ENCODE measurements around the gene FAM83F.
"Not testable (repeated sequence)": the region's sequence is repeated elsewhere in the genome, so short reads cannot be mapped to it uniquely, and the experiment has no call there.

The FAM83F gene

DNA sequence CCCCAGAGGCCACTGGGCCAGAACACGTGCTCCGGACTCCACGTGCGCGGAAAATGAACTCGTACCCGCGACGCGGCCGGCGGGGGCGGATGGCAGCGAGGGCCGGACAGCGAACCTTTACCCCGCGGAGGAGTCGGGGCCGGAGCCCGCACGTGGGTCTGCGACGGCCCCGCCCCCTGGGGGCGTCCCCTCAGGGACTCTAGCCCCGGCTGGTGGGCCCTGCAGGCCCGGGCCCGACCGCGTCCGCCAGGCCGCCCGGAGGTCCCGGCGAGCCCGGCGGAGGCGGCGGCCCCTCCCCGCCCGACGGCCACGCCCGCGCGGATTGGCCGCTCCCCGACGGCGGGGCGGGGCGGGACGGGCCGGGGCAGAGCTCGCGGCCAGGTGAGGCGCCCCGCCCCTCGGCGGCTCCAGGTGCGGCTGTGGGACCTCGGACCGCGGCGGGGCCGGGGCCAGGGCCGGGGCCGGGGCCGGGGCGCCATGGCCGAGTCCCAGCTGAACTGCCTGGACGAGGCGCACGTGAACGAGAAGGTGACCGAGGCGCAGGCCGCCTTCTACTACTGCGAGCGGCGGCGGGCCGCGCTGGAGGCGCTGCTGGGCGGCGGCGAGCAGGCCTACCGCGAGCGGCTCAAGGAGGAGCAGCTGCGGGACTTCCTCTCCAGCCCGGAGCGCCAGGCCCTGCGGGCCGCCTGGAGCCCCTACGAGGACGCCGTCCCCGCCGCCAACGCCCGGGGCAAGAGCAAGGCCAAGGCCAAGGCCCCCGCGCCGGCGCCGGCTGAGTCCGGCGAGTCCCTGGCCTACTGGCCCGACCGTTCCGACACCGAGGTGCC lies at the start of gene FAM83F:
Gene FAM83F (plus strand): TSS at position 389 of the 827 bp plus-strand sequence. CDS start 89 bp downstream, at position 478.
- no peak for DNase-seq (ENCODE audit: low spot score)

DNA sequence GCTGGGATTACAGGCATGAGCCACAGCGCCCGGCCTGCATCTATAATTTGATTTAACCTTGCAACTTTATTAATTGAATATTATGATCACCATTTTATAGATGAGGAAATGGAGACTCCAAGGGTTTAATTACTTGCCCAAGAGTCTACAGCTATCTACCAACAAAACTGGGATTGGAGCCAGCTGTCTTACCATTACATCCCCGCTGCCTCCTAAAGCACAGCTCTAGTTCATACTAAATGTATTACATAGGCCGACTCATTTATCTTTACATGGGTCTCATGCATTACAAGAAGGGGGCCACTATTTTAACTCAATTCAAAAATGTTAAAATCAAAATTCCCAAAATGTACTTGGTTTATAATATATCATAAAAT lies 48.6 kb upstream of the FAM83F start:
- DNase-seq (ENCODE audit: low spot score), result no peak

DNA sequence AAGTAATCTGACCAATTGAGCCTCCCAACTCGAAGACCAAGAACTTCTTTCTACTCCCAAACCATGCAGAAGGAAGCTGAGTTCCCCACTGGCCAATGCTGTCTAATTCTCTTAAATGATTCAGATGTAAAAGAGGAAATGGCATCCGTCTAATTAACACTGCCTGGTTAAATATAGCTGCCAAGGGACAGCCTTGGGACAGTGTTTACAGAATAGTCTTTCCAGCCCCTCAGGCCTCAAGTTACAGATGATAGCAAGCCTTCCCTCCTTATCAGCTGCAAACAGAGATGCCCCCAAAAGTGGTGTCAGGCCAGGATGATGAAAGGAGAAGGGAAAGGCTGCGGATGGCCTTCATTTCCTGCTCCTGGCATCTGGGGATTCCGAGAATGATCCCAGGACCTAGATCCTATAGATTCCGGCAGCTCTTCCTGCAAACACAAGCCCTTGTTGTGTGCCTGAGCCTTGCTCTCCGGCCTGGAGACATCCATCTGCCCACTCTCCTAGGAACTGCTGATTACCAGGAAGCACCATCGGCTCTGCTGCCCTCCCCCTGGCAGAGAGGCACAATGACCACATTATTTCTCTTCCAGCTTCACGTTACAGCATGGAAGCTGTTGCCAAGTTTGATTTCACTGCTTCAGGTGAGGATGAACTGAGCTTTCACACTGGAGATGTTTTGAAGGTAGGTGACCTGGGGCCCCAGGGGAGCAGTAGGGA lies 48.1 kb upstream of the FAM83F start:
- peak; percentile 18 for DNase-seq (ENCODE audit: low spot score)

DNA sequence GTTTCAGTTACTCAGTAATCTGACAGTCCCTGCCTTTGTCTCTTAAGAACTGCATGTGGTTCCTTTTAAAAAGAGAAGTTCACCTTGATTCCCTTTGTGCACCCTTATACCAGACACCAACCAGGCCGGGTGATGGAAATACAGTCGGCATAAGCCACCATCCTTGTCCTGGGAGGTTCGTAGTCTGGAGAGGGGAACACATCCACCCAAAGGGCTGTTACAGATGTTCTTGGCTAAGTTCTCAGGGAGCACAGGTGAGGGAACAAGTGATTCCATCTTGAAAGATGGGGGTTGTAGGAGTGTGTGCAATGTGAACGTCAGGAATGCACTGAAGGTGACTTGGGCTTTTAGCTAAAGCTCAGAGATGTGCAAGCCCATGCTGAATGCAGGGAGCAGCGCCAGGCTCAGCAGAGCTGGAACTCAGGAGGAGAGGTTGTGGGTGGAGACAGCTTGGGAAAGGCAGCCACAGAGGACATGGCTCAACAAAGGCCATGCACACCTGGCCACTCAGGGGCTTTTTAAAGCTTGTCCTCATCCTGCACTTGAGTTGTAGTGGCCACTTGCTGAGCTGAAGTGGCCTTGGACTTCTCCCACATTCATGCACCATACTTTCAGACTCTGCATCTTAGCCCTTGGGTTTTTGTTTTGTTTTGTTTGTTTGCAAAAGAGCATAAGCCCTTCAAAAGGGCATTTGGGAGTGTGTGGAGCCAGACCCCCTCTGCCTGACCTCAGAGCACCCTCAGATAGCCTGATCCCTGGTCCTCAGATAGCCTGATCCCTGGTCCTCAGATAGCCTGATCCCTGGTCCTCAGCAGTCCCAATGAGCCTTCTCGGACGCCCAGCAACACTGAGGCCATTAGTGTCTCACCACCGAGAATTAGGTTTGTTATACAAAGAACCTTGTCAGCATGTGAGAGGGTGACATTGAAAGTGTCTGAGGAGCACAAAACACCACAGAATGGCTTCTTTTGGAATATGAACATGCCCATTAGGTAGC lies 47.2 kb upstream of the FAM83F start:
- no peak for DNase-seq (ENCODE audit: low spot score)

DNA sequence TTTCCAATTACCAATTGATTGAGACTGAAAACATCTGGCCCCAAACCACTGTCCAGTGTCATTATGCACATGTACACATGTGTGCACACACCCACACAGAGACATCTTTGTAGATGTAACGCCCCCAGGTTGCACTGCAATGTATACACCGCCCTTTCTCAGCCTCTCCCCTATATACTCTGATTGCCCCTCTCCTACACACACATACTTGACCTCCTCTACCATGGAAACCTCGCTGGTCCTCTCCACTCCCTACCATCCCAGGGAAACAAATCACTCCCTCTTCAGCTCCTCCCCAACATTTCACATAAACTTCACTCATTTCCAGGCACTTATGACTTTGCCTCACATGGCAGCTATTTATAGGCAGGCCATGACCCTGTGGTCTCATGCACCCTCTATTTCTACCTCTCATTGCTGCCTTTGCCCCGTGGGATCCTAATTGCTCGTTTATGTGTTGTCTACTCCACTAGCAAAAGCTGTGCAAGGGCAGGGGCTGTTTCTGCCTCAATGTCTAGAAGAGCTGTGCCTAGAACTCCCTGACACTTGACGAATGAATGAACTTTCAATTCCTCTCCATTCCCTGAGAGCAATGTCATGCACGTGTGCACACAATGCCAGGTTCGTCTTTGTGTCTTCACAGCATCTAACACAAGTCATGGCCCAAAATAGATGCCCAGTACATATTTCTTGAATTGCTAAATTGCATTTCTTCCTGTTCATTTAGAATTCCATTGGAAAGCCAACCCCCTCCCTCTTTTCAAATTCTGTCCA lies 44.6 kb upstream of the FAM83F start:
- no peak for DNase-seq (ENCODE audit: low spot score)

DNA sequence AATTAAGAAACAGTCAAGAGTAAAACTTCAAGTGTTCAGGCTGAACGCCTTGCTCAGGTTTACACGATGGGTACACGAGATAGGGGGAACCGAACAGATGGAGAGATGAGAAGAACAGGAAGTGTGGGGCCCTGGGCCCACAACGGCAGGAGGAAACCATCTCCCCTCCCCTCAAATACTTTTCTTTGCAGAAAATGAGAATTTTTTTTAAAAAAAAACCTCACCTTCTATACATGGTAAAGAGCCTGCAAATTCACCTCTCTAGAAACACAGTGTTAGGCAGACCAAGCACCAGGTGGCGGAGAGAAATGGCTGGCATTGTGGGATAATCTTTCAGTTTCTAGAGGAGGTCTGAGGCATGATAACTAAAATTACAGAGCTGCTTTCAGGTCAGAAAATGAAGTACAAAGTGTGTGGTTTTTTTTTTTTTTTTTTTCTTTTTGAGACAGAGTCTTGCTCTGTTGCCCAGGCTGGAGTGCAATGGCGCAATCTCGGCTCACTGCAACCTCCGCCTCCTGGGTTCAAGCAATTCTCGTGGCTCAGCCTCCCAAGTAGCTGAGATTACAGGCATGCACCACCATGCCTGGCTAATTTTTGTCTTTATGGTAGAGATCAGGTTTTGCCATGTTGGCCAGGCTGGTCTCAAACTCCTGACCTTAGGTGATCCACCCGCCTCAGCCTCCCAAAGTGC lies 43.0 kb upstream of the FAM83F start:
- DNase-seq (ENCODE audit: low spot score), result not testable (repeated sequence)

DNA sequence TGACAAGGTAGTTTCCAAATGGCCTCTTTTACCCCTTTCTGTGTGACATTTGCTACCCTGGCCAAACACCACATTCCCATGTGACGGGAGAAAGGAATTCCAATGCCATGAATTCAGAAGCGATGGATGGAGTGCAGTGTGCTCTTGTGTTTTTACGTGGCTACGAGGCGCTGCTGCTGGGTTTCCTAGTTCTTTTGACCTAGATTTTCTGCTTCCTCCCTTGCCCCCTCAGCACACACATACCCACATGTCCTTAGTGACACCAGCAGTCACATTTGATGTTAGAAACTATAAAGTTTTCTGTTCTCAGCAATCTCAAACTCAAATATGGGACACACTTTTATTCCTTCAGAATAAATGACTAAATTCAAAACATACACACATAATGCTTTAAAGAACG lies 42.4 kb upstream of the FAM83F start:
- DNase-seq (ENCODE audit: low spot score), result no peak

DNA sequence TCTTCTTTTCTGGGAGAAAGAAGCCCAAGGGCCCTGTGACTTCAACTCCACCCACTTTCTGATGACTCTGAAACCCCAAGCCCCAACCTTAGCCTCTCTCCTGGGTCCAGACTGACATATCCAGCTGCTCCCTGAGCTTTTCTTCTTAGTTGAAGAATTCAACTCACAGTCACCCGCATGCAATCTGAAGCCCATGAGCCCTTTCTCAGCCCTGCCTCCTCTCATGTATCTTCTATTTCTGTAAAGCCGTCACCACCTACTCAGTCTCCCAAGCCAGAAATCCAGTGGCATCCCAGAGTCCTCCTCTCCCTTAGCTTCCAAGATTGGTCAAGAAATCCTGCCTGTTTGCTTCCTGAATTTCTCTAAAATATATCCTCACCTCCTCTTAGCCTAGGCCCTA lies 41.7 kb upstream of the FAM83F start:
- DNase-seq (ENCODE audit: low spot score), result no peak

DNA sequence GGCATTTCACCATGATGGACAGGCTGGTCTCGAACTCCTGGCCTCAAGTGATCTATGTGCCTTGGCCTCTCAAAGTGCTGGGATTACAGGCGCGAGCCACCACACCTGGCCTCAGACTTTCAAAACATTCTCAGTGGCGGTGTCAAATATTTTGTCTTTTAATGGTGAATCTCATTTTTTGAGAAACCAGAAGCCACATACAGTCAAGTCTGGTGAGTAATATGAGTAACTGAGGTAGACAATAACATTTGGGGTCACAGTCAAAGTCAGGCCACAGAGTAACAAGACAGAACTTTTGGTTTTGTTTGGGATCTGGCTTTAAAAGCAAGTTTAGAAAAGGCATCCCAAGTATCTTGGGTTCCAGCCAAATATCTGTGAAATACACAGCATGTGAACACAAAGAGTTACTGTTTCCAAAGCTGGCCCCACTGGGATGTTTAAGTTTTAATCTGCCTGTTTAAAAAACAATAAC lies 40.1 kb upstream of the FAM83F start:
- DNase-seq (ENCODE audit: low spot score), result no peak

DNA sequence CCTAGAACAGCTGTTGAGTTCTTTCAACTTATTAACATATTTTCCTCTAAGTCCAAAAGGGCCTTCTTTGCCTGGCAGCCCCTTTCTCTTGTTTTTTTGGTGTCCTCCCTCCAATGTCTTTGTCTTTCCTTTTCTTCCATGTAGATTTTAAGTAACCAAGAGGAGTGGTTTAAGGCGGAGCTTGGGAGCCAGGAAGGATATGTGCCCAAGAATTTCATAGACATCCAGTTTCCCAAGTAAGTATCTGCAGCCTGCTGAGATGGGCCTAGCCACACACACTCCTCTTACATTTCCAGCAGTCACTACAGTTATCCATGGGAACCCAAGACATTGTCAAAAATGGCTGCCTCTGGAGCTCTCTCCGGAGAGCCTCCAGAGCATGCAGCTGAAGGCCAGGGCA lies 39.1 kb upstream of the FAM83F start:
- no peak for DNase-seq (ENCODE audit: low spot score)

DNA sequence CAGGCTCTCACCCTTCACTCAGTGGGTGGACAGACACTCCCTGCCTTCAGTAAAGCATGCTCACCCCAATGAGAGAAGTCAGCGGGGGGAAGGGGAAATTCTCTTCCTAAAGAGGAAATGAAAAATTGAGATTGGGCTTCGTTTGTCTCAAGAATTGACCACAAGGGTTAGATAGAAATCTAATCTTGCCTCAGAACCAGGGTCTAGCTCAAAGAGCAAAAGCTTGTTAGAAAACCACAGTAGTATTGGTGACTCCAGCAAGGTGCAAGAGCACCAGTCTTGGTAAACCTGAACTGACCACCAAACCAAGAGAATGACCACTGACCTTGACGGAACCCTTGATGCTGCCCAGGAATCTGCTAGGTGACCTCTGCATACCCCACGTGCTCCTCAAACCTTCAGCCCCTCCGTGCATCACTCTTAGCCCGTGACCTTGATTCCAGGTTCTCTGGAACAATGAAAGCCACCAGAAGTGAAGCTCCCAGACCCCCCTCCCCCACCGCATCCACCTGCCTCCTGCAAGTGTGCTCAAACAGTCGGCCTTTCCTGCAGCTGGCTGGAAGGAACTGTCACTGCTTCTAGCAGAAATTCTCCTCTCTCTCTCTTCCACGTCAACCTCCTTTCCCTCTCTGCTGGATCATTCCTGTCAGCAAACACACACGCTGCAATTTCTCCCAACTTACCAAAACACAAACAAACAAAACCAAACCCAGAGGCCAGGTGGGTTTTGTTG lies 37.7 kb upstream of the FAM83F start:
- no peak for DNase-seq (ENCODE audit: low spot score)

DNA sequence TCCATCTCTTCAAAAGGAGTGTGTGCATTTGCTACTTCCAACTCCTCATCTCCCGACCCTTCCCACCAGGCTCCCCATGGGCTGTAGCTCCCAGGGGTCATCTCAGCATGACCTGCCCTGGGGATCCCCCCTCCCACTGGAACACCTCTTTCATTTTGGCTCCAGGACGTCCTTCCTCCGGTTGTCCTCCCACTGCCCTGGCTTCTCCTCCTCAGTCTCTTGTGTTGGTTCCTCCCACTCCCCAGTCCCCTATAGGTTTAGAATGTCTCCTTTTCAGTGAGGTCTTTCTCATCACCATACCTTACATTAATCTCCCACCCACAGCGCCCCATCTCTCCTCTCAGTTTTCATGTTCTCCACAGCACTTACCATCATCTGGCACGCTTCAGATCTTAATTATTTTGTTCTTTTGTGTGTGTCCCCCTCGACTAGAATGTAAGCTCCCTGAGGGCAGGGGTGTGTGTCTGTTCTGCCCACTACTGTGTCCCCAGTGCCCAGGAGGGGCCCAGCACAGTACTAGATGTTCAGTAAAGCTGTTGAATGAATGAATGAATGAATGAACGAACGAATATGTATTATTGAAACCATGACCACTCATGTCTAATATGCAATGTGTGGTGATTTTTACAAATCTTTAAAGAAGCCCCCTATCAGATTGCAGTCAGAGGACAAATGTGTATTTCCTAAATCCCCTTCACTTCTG lies 36.6 kb upstream of the FAM83F start:
- no peak for DNase-seq (ENCODE audit: low spot score)

DNA sequence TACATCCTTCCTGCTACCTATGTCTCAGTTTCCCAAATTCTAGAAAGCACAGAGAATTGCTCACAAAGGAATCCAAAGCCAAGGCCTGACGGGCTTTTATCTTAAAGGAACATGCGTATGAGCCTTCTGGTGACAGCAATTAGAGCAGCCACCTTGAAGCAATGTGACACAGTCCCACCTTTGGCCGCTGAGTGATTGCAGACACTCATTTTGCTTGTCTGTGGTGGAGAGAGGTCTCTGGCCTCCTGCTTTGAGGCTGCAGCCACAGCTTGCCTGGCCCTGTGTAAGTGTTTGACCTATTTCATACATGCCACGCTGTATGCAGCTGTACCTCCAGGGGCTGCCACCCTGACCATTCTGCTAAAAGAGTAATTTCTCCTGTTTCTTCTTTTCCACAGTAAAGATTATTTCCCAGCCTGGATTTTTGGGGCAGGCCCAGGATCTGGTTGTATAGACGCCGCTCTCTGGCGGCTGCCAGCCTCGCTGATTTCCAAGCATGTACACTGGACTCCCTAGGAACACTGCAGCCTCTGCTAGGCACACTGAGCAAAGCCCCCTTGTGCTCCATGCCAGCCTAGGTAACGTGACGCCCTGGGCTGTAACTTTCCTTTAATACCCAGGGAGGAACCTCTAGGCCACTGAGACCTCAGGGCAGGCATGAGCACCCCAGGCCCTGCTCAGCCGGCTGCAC lies 35.7 kb upstream of the FAM83F start:
- DNase-seq (ENCODE audit: low spot score), result no peak

DNA sequence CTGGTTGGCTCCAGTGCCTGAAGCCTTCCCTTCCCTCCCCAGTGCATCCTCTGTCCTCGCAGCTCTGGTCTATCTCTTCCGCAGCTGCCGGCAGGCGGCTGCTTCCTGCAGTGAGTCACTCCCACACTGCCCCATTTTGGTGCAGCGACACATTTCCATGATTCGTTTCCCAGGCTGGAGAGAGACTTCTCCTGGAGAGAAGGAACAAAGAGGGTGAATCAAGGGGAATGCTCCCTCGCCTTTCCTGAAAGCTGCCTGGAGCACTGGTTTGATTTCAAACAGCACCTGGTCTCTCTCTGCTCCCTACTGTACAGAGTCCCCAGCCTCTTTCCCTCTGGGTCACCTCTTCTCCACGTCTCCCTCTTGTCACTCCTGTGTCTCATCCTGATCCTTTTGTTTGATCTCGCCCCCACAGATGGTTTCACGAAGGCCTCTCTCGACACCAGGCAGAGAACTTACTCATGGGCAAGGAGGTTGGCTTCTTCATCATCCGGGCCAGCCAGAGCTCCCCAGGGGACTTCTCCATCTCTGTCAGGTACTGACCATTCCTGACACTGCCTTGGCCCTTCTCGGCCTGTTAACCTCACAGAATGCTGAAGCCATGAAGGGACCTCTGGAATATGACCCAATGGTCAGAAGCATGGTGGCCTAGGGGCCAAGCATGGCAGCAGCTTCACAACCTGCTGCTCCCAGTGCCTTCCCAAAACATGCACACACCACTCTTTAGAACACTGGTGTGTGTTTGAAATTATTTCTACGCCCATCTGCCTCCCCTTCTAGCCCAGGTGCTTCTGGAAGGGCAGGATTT lies 34.9 kb upstream of the FAM83F start, which contains the start of gene TMA7B:
Gene TMA7B (plus strand): TSS at position 758 of the 808 bp plus-strand sequence. CDS start 3,978 bp downstream, outside the sequence.
- DNase-seq (ENCODE audit: low spot score), result no peak

DNA sequence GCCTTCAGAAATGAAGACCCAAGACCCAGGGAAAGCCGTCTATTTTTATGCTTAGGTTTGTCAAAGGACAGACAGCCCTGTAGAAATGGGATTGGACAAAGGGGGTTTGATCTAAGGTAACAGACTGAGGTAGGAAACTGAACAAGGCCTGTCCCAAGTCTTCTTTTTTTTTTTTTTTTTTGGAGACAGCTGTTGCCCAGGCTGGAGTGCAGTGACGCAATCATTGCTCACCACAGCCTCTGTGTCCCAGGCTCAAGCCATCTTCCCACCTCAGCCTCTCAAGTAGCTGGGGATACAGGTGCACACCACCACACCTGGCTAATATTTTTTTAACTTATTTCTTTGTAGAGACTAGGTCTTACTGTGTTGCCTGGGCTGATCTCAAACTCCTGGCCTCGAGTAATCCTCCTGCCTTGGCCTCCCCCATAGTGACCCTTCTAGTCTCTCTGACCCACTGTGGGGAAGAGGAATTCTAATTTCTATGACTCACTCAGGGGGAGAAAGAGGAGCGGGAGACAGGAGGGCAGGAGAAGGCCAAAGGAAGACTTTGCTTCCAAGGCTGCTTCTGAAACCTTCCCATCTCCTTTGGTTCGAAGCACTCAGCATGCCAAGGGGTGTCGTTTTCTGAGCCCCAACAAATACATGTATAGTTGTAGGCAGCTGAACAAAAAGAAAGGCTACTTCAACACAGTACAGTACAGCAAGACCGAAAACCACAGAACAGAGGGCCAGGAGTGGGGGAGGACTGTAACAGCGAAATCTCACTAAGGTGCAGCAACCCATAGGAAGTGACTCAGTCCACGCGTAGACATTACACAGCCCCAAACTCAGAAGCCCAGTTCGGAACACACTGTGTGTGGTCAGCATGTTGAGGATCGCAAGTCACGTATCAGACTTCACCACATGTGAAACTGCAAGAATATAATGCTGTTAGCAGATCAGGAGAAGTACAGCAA lies 33.7 kb upstream of the FAM83F start:
- DNase-seq (ENCODE audit: low spot score), result no peak

DNA sequence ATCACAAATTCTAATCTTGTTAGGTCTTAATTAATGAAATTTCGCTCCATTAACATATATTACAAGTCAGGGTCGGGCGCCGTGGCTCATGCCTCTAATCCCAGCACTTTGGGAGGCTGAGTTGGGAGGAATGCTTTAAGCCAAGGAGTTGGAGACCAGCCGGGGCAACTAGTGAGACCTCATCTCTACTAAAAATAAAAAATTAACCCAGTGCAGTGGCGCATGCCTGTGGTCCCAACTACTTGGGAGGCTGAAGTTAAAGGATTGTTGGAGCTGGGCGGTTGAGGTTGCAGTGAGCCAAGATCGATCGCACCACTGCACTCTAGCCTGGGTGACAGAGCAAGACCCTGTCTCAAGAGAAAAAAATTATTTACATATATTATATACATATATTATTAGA lies 32.7 kb upstream of the FAM83F start:
- DNase-seq (ENCODE audit: low spot score), result no peak

DNA sequence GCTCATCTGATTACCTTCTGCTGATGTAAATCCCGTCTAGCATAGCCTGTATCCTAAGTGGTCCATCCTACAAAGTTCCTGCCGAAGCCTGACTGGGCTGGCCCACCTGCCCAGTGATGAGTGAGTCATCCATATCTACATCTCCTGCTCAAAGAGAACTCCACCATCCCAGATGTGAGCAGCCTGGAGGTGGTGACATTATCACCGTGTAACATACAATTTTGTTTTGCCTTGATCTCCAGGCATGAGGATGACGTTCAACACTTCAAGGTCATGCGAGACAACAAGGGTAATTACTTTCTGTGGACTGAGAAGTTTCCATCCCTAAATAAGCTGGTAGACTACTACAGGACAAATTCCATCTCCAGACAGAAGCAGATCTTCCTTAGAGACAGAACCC lies 29.0 kb upstream of the FAM83F start:
- no peak for DNase-seq (ENCODE audit: low spot score)

All from cerebellar cortex (tissue), 1 donor.